GM19025 (cell line): ENCODE data around the gene HAGHL.

Experiments
- ATAC-seq: cut with Tn5 transposase; IDR thresholded peaks from one replicate; pipeline ENCODE4 v1.9.1; 2021; ENCODE audit warnings: mild to moderate bottlenecking, low read depth, moderate library complexity; ENCODE audit not compliant: unreplicated experiment

The HAGHL gene

DNA sequence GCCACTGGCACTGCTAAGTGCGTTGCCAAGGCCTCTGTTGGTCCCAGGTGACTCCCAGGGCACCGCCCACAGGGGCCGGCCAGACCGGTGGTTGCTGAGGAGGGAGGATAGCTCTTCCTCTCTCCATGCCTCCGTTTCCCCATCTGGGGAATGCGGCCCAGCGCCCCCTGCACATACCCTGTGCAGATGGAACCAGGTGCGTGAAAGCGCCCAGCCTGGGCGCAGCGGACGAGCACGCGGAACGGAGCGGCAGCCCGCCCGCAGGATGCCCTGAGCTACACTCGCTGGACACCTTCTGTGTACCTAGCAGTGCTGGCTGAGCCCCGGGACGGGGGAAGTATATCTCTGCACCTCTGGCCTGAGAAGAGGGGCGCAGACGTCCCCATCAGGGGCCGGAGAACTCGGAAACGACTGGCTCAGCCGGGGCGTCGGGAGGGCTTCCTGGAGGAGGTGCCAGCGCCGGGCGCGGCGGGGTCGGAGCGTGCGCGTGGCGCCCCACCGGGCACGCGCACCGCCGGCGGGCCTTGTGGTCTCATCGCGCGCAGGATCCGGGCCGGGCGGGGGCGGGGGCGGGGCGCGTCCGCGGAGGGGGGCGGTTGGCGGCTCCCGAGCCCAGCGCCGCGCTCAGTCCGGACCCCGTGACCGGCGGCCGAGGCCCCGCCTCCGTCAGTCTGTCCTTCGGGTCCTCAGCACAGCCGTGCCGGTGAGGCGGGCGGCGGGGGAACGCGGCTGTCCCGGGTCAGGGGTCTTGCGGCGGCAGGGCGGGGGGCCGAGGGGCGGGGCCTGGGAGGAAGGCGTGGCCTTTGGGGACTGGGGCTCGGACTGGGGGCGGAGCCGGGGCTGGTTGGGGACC is at the start of gene HAGHL, which contains the start of gene CCDC78:
Gene HAGHL, plus strand, starts transcription at position 669 of the 853 bp plus-strand sequence. CDS start 404 bp downstream, outside the sequence.
Gene CCDC78, minus strand, starts transcription at position 6 of the 853 bp plus-strand sequence. CDS start 76 bp downstream, outside the sequence.
- no peak for ATAC-seq

GRCh38 chr16:677316-678190 is 49.4 kb upstream of the HAGHL start:
- ATAC-seq: no peak

- no peak for ATAC-seq
These were observed 48.6 kb upstream of the HAGHL start for GRCh38 chr16:678209-678857.

DNA sequence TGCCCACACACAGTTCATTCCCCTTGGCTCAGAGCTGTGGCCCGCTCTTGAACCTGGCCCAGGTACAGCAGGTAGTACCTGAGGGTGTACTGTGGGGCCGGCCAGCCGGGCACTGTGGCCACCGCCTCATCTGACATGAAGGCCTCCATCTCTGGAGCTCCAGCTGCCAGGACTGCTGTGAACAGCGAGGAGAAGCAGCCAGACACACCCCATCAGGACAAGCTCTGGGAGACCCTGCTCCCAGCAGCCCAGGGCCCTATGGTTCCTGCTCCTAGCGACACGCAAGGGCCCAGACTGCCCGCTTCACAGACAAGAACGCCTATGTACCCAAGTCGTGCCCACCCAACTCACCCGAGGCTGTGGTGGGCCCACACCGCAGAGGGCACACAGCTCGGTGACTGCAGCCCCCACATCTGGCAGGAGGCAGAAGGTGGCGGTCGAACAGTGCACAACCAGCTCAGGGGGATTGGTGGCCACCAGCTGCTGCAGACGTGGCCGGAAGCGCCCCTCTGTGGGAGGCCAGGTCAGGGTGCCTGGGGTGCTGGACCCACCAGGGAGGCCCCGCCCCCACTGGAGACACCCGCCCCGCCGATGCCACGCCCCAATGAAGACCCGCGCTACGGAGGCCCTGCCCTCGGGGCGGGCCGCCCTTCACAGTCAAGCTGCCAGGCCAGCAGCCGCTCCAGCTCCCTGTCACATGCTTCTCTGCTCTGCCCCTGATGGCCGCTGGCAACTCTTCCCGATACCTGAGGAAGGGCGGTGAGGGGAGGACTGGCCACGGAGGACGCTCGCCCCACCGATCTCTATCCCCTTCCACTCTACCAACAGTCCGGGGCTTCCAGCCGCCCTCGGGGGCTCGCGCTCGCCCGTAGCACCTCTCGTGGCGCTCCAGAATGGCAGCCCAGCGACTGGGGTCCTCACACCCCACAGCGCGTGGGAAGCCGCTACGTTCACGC is 47.8 kb upstream of the HAGHL start:
- ATAC-seq: no peak

DNA sequence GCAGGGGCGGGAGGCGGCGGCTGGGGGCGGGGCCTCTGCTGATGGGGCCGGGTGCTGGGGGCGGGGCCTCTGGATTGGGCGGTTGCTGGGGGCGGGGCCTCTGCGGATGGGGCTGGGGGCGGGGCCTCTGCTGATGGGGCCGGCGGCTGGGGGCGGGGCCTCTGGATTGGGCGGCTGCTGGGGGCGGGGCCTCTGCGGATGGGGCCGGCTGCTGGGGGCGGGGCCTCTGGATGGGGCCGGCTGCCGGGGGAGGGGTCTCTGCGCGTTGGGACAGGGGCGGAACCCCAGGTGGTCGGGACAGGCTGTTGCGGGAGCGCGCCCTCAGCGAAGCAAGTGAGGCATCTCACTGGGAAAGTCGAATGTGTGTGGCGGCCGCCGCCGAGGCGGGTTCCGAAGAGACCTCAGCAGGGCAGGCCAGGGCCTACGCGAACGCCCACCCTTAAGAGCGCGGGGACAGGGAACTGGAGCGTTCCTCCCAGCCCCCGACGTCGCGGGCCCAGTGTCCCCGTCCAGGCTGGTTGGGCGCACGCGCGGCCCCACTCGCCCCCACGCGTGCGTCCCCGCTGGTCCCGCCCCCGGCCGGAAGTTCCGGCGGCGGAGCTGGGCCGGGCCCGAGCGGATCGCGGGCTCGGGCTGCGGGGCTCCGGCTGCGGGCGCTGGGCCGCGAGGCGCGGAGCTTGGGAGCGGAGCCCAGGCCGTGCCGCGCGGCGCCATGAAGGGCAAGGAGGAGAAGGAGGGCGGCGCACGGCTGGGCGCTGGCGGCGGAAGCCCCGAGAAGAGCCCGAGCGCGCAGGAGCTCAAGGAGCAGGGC is 46.9 kb upstream of the HAGHL start, which contains the start of gene STUB1:
Gene STUB1, plus strand, starts transcription at position 597 of the 811 bp plus-strand sequence. Its CDS starts 116 bp downstream, at position 713.
- ATAC-seq: peak; percentile 50

GRCh38 chr16:680625-680945 is 46.3 kb upstream of the HAGHL start:
- no peak for ATAC-seq

DNA sequence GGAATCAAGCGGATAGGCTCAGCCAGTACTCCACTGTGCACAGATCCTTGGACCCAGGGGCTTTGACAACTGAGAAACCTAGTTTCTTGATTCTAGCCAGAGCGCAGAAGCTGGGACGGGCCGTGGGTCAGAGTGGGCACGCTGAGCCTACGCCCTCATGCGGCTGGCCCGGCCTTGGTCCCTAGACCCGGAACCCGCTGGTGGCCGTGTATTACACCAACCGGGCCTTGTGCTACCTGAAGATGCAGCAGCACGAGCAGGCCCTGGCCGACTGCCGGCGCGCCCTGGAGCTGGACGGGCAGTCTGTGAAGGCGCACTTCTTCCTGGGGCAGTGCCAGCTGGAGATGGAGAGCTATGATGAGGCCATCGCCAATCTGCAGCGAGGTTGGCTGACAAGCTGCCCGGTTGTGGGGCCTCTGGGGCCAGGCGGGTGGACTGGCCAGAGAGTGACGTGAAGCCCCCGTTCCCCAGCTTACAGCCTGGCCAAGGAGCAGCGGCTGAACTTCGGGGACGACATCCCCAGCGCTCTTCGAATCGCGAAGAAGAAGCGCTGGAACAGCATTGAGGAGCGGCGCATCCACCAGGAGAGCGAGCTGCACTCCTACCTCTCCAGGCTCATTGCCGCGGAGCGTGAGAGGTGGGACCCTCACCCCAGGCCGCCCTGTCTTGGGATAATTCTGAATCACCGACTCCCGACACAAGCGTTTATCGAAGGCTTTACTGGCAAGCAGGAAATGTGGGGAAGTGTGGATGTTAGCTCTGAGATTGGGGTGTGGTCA is 45.8 kb upstream of the HAGHL start:
- no peak for ATAC-seq

GRCh38 chr16:681746-682427 is 45.0 kb upstream of the HAGHL start:
- ATAC-seq: no peak

- ATAC-seq: no peak
These were observed 44.2 kb upstream of the HAGHL start for GRCh38 chr16:682493-683395.

GRCh38 chr16:683396-684070 is 43.4 kb upstream of the HAGHL start:
- ATAC-seq: no peak

- peak; percentile 70 for ATAC-seq
These were observed 42.7 kb upstream of the HAGHL start, which contains the start of gene JMJD8 for GRCh38 chr16:684071-684794. Gene JMJD8 (minus strand): TSS chr16:684334. CDS start chr16:684319, 15 bp downstream.

GRCh38 chr16:684961-685696 is 41.8 kb upstream of the HAGHL start:
- ATAC-seq: no peak

DNA sequence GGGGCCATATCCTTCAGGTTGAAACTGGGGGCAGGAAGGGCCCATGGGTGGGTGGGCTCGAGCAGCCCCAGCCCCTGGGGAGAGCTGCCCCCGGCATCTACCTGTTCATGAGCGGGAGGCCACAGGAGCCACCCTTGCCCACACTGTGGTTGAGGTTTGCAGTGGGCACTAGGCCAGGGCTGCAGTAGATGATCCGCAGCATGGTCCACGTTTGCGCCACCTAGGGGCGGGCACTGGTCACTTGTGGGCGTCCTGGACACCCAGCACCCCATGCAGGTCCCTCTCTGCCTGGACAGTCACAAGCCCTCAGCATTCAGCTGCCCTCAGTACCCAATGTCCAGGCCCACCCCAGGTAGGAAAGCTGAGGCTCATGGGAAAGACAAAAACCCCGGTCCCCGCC is 40.9 kb upstream of the HAGHL start:
- no peak for ATAC-seq

- no peak for ATAC-seq
These were observed 40.2 kb upstream of the HAGHL start for GRCh38 chr16:686459-687260.
